Thoracic aorta (tissue), 2 donors: ENCODE results near the gene BCAR3. TPM values are rescaled to one million over a fixed set of nuclear protein-coding genes. Genes with fewer than 3 reads are reported as not detected.
A peak's percentile ranks its signal among the peaks of the same experiment; 100 is the strongest.

Experiments
- ATAC-seq: fragments of 150-250 bp; one replicate; pipeline ENCODE4 v1.8.0; 2017; ENCODE audit warnings: low read depth; ENCODE audit not compliant: insufficient number of reproducible peaks, low FRiP score
- DNase-seq: peaks from one replicate; pipeline ENCODE4 v3.0.0-alpha.2; 2020; ENCODE audit warnings: low spot score
- H3K27ac ChIP-seq, 2 donors: fragments of 200-600 bp; sonication (generic); 1 replicate in 1 of 2; 2 replicates in 1 of 2; pipeline ENCODE4 v1.5.1; 2016; ENCODE audit warnings: mild to moderate bottlenecking in 2 of 2, moderate library complexity in 2 of 2
- H3K27me3 ChIP-seq: fragments of 200-600 bp; sonication (generic); replicated peaks from 2 replicates; pipeline ENCODE4 v1.6.0; 2016; ENCODE audit warnings: mild to moderate bottlenecking; ENCODE audit not compliant: insufficient read depth
- H3K36me3 ChIP-seq: fragments of 200-600 bp; sonication (generic); one replicate; pipeline ENCODE4 v1.5.1; 2016
- H3K4me1 ChIP-seq, 2 donors: fragments of 200-600 bp; sonication (generic); 1 replicate in 1 of 2; 2 replicates in 1 of 2; pipeline versions ENCODE4 v1.5.1 to v1.6.0; 2016; ENCODE audit warnings: low read depth in 2 of 2, mild to moderate bottlenecking in 1 of 2; ENCODE audit not compliant: control insufficient read depth in 1 of 2
- H3K4me3 ChIP-seq: fragments of 200-600 bp; sonication (generic); 2 replicates; pipeline ENCODE4 v1.5.1; 2016; ENCODE audit warnings: mild to moderate bottlenecking
- H3K9me3 ChIP-seq: fragments of 200-600 bp; sonication (generic); 2 replicates; pipeline ENCODE4 v1.5.1; 2016
- CTCF ChIP-seq: fragments of 200-600 bp; sonication (generic); IDR thresholded peaks from one replicate; pipeline ENCODE4 v1.5.1; 2019; ENCODE audit warnings: antibody characterized with exemption
- total RNA-seq, 2 donors: library from RNA; depleted of rRNA; stranded (reverse); fragments of >200 nt; gene quantifications; one replicate each; pipeline versions ENCODE4 v1.1.0 to v1.2.3, GENCODE V29; 2016

BCAR3 gene
- total RNA-seq, 2 donors from 2014 or later, result 26.7 to 36.3 TPM

DNA sequence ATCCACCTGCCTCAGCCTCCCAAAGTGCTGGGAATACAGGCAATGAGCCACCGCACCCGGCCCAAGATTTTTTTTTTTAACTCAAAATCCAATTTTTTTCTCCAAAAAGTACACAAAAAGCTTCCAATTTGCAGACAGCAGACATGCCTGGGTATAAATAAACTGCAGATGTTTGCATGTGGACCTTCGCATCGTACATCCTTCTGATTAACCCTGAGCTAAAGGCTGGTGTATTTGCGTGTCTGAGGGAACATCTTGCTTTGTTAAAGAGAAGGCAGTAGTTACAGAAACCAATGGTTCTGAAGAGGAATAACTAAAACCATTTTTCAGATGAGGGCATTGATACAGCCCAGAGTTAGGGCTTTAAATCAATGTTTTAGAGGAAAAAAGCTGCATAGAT, 12.7 kb downstream of the BCAR3 start:
- DNase-seq, result no peak
- ATAC-seq, result no peak
- H3K4me1 ChIP-seq, result peaks cover 45 to 68% of the 10 kb centered on the region in 2 donors
- TF ChIP-seq CTCF, result no peak
- no peaks in the 10 kb centered on the region for H3K27me3 ChIP-seq
- H3K9me3 ChIP-seq, result no peaks in the 10 kb centered on the region
- H3K4me3 ChIP-seq, result no peak overlapping the region
- H3K36me3 ChIP-seq, result no peaks in the 10 kb centered on the region
- no peak overlapping the region for H3K27ac ChIP-seq

DNA sequence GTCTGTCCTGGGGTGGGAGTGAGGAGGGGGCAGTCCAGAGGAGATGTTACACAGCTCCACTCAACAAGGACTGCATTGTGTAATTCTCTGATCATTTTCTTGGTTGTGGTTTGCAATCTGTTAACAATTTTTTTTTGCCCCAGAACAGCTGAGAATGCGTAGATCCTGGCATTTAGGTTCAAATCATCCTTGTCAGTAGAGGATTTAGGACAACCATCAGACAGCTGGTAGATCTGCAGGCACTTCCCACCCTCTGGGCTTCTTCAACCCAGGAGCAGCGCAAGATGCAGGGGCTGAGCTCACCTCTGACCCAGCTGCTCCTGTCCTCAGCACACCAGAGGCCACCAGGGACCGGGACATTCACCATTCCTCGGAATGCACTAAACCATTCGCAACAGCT, 13.5 kb downstream of the BCAR3 start:
- no peak for ATAC-seq
- Histone ChIP-seq H3K27ac (no peak overlapping the region), H3K4me1 (peaks cover 42 to 64% of the 10 kb centered on the region in 2 donors)

GRCh38 chr1:93667642-93668041, 14.0 kb downstream of the BCAR3 start:
- Histone ChIP-seq H3K4me1 (peaks cover 42 to 64% of the 10 kb centered on the region in 2 donors), H3K36me3 (no peaks in the 10 kb centered on the region), H3K27me3 (no peaks in the 10 kb centered on the region), H3K27ac (no peak overlapping the region), H3K9me3 (no peaks in the 10 kb centered on the region), H3K4me3 (no peak overlapping the region)
- DNase-seq (no peak), ATAC-seq (no peak)
- TF ChIP-seq CTCF, result no peak

More for the DNA sequence above, 13.5 kb downstream of the BCAR3 start:
- Histone ChIP-seq H3K4me3 (no peak overlapping the region), H3K9me3 (no peaks in the 10 kb centered on the region), H3K36me3 (no peaks in the 10 kb centered on the region), H3K27me3 (no peaks in the 10 kb centered on the region)
- TF ChIP-seq CTCF, result no peak
- DNase-seq, result no peak

GRCh38 chr1:93666613-93667384, 14.8 kb downstream of the BCAR3 start:
- H3K4me1 ChIP-seq, result peaks cover 39 to 64% of the 10 kb centered on the region in 2 donors
- H3K27me3 ChIP-seq, result no peaks in the 10 kb centered on the region
- no peaks in the 10 kb centered on the region for H3K9me3 ChIP-seq
- DNase-seq, result no peak
- no peak overlapping the region for H3K27ac ChIP-seq
- no peak overlapping the region for H3K4me3 ChIP-seq
- ATAC-seq, result no peak
- no peak for TF ChIP-seq CTCF
- H3K36me3 ChIP-seq, result no peaks in the 10 kb centered on the region

DNA sequence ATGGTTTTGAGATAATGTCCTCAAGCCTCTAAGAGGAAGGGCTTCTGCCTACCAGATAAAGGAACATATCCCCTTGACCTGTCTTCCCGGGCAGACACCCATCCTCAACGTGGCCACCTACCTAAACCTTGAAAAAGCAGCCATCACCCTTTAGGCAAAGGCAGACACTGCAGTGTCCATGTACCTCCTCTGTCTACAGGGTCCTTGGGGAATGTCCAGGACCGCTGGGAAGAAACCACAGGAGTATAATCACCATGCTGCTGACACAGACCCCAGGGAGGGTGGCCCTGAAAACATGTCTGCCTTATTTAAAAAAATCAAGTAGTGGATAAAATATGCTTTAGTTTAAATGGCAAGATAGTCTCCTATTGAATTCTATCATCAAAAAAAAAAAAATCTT, 16.6 kb downstream of the BCAR3 start:
- no peak for DNase-seq
- Histone ChIP-seq H3K27ac (peak overlapping the region; percentile 31 to 65), H3K4me1 (peaks cover 39 to 69% of the 10 kb centered on the region in 2 donors), H3K4me3 (peak overlapping the region; percentile 7), H3K27me3 (no peaks in the 10 kb centered on the region), H3K9me3 (no peaks in the 10 kb centered on the region), H3K36me3 (no peaks in the 10 kb centered on the region)
- no peak for TF ChIP-seq CTCF
- no peak for ATAC-seq
